ENCODE measurements around the gene DENND4B. TPM values are rescaled to one million over a fixed set of nuclear protein-coding genes. Genes with fewer than 3 reads are reported as not detected.

Gene DENND4B
- total RNA-seq, 1 donor from 2014 or later, result 44.6 TPM

DNA sequence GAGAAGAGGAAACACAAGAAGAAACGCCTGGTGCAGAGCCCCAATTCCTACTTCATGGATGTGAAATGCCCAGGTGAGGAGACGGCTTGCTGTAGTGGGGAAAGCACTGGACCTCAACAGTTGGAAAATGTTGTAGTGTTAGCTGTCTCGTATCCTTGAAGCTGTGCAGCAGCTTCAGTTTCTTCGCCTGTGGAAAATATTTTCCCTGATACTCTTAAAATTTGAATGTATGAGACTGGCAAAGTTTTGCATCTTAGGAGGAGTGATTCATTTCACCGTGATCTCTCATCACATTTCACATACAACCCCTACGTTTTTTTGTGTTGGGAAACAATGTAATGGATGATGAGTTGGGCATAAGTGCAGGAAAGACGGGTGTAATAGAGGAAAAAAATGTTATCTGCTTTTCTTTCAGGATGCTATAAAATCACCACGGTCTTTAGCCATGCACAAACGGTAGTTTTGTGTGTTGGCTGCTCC is 44.7 kb upstream of the DENND4B start:
- TF ChIP-seq, protein P1, sequence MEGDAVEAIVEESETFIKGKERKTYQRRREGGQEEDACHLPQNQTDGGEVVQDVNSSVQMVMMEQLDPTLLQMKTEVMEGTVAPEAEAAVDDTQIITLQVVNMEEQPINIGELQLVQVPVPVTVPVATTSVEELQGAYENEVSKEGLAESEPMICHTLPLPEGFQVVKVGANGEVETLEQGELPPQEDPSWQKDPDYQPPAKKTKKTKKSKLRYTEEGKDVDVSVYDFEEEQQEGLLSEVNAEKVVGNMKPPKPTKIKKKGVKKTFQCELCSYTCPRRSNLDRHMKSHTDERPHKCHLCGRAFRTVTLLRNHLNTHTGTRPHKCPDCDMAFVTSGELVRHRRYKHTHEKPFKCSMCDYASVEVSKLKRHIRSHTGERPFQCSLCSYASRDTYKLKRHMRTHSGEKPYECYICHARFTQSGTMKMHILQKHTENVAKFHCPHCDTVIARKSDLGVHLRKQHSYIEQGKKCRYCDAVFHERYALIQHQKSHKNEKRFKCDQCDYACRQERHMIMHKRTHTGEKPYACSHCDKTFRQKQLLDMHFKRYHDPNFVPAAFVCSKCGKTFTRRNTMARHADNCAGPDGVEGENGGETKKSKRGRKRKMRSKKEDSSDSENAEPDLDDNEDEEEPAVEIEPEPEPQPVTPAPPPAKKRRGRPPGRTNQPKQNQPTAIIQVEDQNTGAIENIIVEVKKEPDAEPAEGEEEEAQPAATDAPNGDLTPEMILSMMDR (IDR thresholded peaks at IDR 0.05; ENCODE audit: borderline replicate concordance), result no peak
- intact Hi-C loops (cut with micrococcal nuclease), result no loop called here
- no peak for DNase-seq
- Histone ChIP-seq H3K27me3 (ENCODE audit: low read depth) (no peaks in the 10 kb centered on the region), H3K36me3 (peaks cover 47% of the 10 kb centered on the region), H3K4me3 (peak overlapping the region; percentile 99), H3K27ac (replicated peaks) (peak overlapping the region; percentile 98), H3K4me1 (peaks cover 52% of the 10 kb centered on the region), H3K9me3 (replicated peaks) (no peaks in the 10 kb centered on the region)

GRCh38 chr1:153990468-153991150 is 44.1 kb upstream of the DENND4B start, which contains the start of gene RPS27:
Gene RPS27 (plus strand): TSS chr1:153990762. CDS start chr1:153990797, 35 bp downstream.
- DNase-seq, result peak; percentile 81
- TF ChIP-seq, protein P1 (IDR thresholded peaks at IDR 0.05; ENCODE audit: borderline replicate concordance), result no peak
- Histone ChIP-seq H3K27me3 (ENCODE audit: low read depth) (no peaks in the 10 kb centered on the region), H3K4me1 (peaks cover 56% of the 10 kb centered on the region), H3K27ac (replicated peaks) (peak within 1 kb of the TSS; percentile 98), H3K36me3 (peaks cover 42% of the 10 kb centered on the region), H3K9me3 (replicated peaks) (no peaks in the 10 kb centered on the region), H3K4me3 (peak within 1 kb of the TSS; percentile 99)
- intact Hi-C loops (cut with micrococcal nuclease), result no loop called here

DNA sequence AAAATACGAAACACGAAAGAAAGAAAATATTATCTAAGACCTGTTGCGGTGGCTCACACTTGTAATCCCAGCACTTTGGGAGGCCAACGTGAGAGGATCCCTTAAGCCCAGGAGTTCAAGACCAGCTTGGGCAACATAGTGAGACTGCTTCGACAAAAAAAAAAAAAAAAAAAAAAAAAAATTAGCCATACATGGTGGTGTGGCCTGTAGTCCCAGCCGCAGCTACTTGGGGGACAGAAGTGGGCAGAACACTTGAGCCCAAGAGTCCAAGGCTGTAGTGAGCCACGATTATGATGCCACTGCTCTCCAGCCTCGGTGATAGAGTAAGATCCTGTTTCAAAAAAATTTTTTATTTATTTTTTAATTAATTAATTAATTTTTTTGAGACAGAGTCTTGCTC is 41.1 kb upstream of the DENND4B start:
- intact Hi-C loops (cut with micrococcal nuclease), result loop anchor here (10.0 kb wide), 2 partner anchors 193 to 313 kb away; partner anchors contain the start of genes ILF2 and NPR1
- Histone ChIP-seq H3K4me1 (peaks cover 57% of the 10 kb centered on the region), H3K27ac (replicated peaks) (no peak overlapping the region), H3K27me3 (ENCODE audit: low read depth) (no peaks in the 10 kb centered on the region), H3K9me3 (replicated peaks) (no peaks in the 10 kb centered on the region), H3K36me3 (peaks cover 18% of the 10 kb centered on the region), H3K4me3 (no peak overlapping the region)
- no peak for DNase-seq
- TF ChIP-seq, protein P1 (IDR thresholded peaks at IDR 0.05; ENCODE audit: borderline replicate concordance), result no peak

GRCh38 chr1:153985941-153986761 is 39.6 kb upstream of the DENND4B start, which contains the start of gene RAB13:
Gene RAB13 (minus strand): TSS chr1:153986339. CDS start chr1:153986236, 103 bp downstream.
- peaks cover 12% of the 10 kb centered on the region for H3K36me3 ChIP-seq
- peaks cover 43% of the 10 kb centered on the region for H3K4me1 ChIP-seq
- peak within 1 kb of the TSS; percentile 74 for H3K4me3 ChIP-seq
- no peaks in the 10 kb centered on the region for H3K9me3 ChIP-seq (replicated peaks)
- H3K27ac ChIP-seq (replicated peaks), result peak within 1 kb of the TSS; percentile 91
- DNase-seq, result peak; percentile 86
- TF ChIP-seq, protein P1 (IDR thresholded peaks at IDR 0.05; ENCODE audit: borderline replicate concordance), result no peak
- no peaks in the 10 kb centered on the region for H3K27me3 ChIP-seq (ENCODE audit: low read depth)
- intact Hi-C loops (cut with micrococcal nuclease), result loop anchor here (10.0 kb wide), 2 partner anchors 191 to 311 kb away; partner anchors contain the start of genes ILF2 and NPR1

DNA sequence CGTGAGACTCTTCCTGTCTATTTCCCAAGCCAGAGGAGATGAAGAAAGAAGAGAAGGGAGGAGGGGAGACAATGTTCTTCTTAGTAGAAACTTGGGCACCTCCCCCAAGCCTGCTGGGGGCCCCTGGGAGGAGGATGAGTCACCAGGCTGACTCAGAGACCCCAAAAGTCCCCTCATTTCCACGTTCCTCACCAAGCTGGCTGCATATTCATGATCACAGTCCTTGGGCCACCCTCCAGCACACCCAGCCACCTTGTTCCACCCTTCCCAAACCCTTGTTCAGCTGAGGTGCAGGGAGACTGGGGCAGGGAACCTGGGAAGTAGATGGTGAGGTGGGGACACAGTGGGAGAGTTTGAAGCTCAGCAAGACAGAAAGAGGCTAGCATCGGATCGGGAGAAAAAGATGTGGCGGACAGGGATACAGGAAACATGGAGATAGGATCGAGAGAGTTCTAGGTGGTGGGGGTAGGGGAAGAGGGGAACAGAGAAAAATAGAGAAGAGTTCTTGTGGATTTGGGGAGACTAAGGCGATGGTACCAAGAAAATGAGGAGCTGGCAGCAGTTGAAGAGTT is 38.9 kb upstream of the DENND4B start:
- peak overlapping the region; percentile 74 for H3K4me3 ChIP-seq
- H3K36me3 ChIP-seq, result peaks cover 12% of the 10 kb centered on the region
- no peaks in the 10 kb centered on the region for H3K9me3 ChIP-seq (replicated peaks)
- no peak for DNase-seq
- no peaks in the 10 kb centered on the region for H3K27me3 ChIP-seq (ENCODE audit: low read depth)
- TF ChIP-seq, protein P1 (IDR thresholded peaks at IDR 0.05; ENCODE audit: borderline replicate concordance), result no peak
- peaks cover 37% of the 10 kb centered on the region for H3K4me1 ChIP-seq
- intact Hi-C loops (cut with micrococcal nuclease), result loop anchor here (10.0 kb wide), 2 partner anchors 191 to 311 kb away; partner anchors contain the start of genes ILF2 and NPR1
- H3K27ac ChIP-seq (replicated peaks), result peak overlapping the region; percentile 91
